Activated naive CD8-positive, alpha-beta T cell treated with anti-CD3 and anti-CD28 coated beads for 36 hours (primary cell): ENCODE results near the gene RSPO4. TPM values are rescaled to one million over a fixed set of nuclear protein-coding genes. Genes with fewer than 3 reads are reported as not detected.
"Not testable (repeated sequence)": the region's sequence is repeated elsewhere in the genome, so short reads cannot be mapped to it uniquely, and the experiment has no call there.

Experiments
- DNase-seq: peaks from one replicate; pipeline ENCODE4 v3.0.0; 2021
- H3K27ac Mint-ChIP-seq: one replicate; pipeline ENCODE4 v1.8.0; 2022; ENCODE audit warnings: mild to moderate bottlenecking, moderate library complexity, mixed read lengths
- H3K27me3 Mint-ChIP-seq: one replicate; pipeline ENCODE4 v1.8.0; 2022; ENCODE audit warnings: mild to moderate bottlenecking, mixed read lengths
- H3K36me3 Mint-ChIP-seq: one replicate; pipeline ENCODE4 v1.8.0; 2021; ENCODE audit warnings: mild to moderate bottlenecking, mixed read lengths
- H3K4me1 Mint-ChIP-seq: one replicate; pipeline ENCODE4 v1.8.0; 2021; ENCODE audit warnings: mixed read lengths
- H3K4me3 Mint-ChIP-seq: one replicate; pipeline ENCODE4 v1.8.0; 2022; ENCODE audit warnings: mild to moderate bottlenecking, moderate library complexity, mixed read lengths
- H3K9me3 Mint-ChIP-seq: one replicate; pipeline ENCODE4 v1.8.0; 2022; ENCODE audit warnings: mixed read lengths
- total RNA-seq, 2 experiments: library from RNA; stranded (reverse); gene quantifications; one replicate each; pipeline ENCODE4 v1.2.3, GENCODE V29; 2021

RSPO4 gene
- total RNA-seq, result not detected

GRCh38 chr20:1001911-1002681 is at the start of gene RSPO4:
Gene RSPO4, minus strand, starts transcription at chr20:1002311. Its CDS starts 147 bp downstream, at chr20:1002164.
- H3K27me3 Mint-ChIP-seq, result peaks cover 55% of the 10 kb centered on the region
- H3K4me1 Mint-ChIP-seq, result peaks cover 5% of the 10 kb centered on the region
- no peaks in the 10 kb centered on the region for H3K9me3 Mint-ChIP-seq
- H3K36me3 Mint-ChIP-seq, result no peaks in the 10 kb centered on the region
- peak; percentile 20 for DNase-seq
- peak within 1 kb of the TSS; percentile 72 for H3K4me3 Mint-ChIP-seq
- no peak within 1 kb of the TSS for H3K27ac Mint-ChIP-seq

GRCh38 chr20:1050440-1050839 is 48.3 kb upstream of the RSPO4 start:
- H3K27me3 Mint-ChIP-seq, result no peaks in the 10 kb centered on the region
- no peak for DNase-seq
- no peaks in the 10 kb centered on the region for H3K9me3 Mint-ChIP-seq
- H3K27ac Mint-ChIP-seq, result no peak overlapping the region
- peaks cover 2% of the 10 kb centered on the region for H3K36me3 Mint-ChIP-seq
- no peak overlapping the region for H3K4me3 Mint-ChIP-seq
- no peaks in the 10 kb centered on the region for H3K4me1 Mint-ChIP-seq

GRCh38 chr20:1045860-1046418 is 43.8 kb upstream of the RSPO4 start:
- no peak for DNase-seq
- H3K4me3 Mint-ChIP-seq, result no peak overlapping the region
- H3K27ac Mint-ChIP-seq, result no peak overlapping the region
- H3K9me3 Mint-ChIP-seq, result no peaks in the 10 kb centered on the region
- no peaks in the 10 kb centered on the region for H3K27me3 Mint-ChIP-seq
- H3K4me1 Mint-ChIP-seq, result no peaks in the 10 kb centered on the region
- peaks cover 2% of the 10 kb centered on the region for H3K36me3 Mint-ChIP-seq

- H3K27ac Mint-ChIP-seq, result no peak overlapping the region
- H3K9me3 Mint-ChIP-seq, result no peaks in the 10 kb centered on the region
- no peaks in the 10 kb centered on the region for H3K27me3 Mint-ChIP-seq
- no peaks in the 10 kb centered on the region for H3K4me1 Mint-ChIP-seq
- no peak for DNase-seq
- no peaks in the 10 kb centered on the region for H3K36me3 Mint-ChIP-seq
- no peak overlapping the region for H3K4me3 Mint-ChIP-seq
These were observed 39.8 kb upstream of the RSPO4 start for GRCh38 chr20:1041845-1042390.

GRCh38 chr20:1038205-1038604 is 36.1 kb upstream of the RSPO4 start:
- no peak overlapping the region for H3K27ac Mint-ChIP-seq
- no peaks in the 10 kb centered on the region for H3K9me3 Mint-ChIP-seq
- peaks cover 7% of the 10 kb centered on the region for H3K4me1 Mint-ChIP-seq
- H3K4me3 Mint-ChIP-seq, result no peak overlapping the region
- peaks cover 17% of the 10 kb centered on the region for H3K27me3 Mint-ChIP-seq
- no peaks in the 10 kb centered on the region for H3K36me3 Mint-ChIP-seq
- no peak for DNase-seq

GRCh38 chr20:1037039-1037438 is 34.9 kb upstream of the RSPO4 start:
- Mint-ChIP-seq H3K4me3 (no peak overlapping the region), H3K9me3 (no peaks in the 10 kb centered on the region), H3K36me3 (no peaks in the 10 kb centered on the region), H3K27me3 (peaks cover 18% of the 10 kb centered on the region), H3K27ac (no peak overlapping the region), H3K4me1 (peaks cover 7% of the 10 kb centered on the region)
- DNase-seq, result no peak

GRCh38 chr20:1035466-1035865 is 33.4 kb upstream of the RSPO4 start:
- no peak overlapping the region for H3K4me3 Mint-ChIP-seq
- H3K4me1 Mint-ChIP-seq, result peaks cover 7% of the 10 kb centered on the region
- no peaks in the 10 kb centered on the region for H3K36me3 Mint-ChIP-seq
- H3K27me3 Mint-ChIP-seq, result peaks cover 18% of the 10 kb centered on the region
- H3K27ac Mint-ChIP-seq, result no peak overlapping the region
- no peaks in the 10 kb centered on the region for H3K9me3 Mint-ChIP-seq
- DNase-seq, result no peak

GRCh38 chr20:1034415-1034789 is 32.3 kb upstream of the RSPO4 start:
- no peak for DNase-seq
- H3K4me3 Mint-ChIP-seq, result no peak overlapping the region
- peaks cover 23% of the 10 kb centered on the region for H3K27me3 Mint-ChIP-seq
- H3K4me1 Mint-ChIP-seq, result peaks cover 7% of the 10 kb centered on the region
- no peak overlapping the region for H3K27ac Mint-ChIP-seq
- no peaks in the 10 kb centered on the region for H3K9me3 Mint-ChIP-seq
- H3K36me3 Mint-ChIP-seq, result no peaks in the 10 kb centered on the region

GRCh38 chr20:1033751-1034414 is 31.8 kb upstream of the RSPO4 start:
- Mint-ChIP-seq H3K9me3 (no peaks in the 10 kb centered on the region), H3K4me1 (peaks cover 7% of the 10 kb centered on the region), H3K27me3 (peaks cover 23% of the 10 kb centered on the region), H3K36me3 (no peaks in the 10 kb centered on the region), H3K27ac (no peak overlapping the region), H3K4me3 (no peak overlapping the region)
- peak; percentile 22 for DNase-seq

- DNase-seq, result no peak
- Mint-ChIP-seq H3K9me3 (no peaks in the 10 kb centered on the region), H3K4me1 (peaks cover 7% of the 10 kb centered on the region), H3K36me3 (no peaks in the 10 kb centered on the region), H3K27me3 (peaks cover 21% of the 10 kb centered on the region), H3K4me3 (no peak overlapping the region), H3K27ac (no peak overlapping the region)
These were observed 27.9 kb upstream of the RSPO4 start for GRCh38 chr20:1029980-1030379.

GRCh38 chr20:1026214-1026613 is 24.1 kb upstream of the RSPO4 start:
- H3K4me1 Mint-ChIP-seq, DNase-seq, H3K27me3 Mint-ChIP-seq, H3K36me3 Mint-ChIP-seq, H3K27ac Mint-ChIP-seq, H3K4me3 Mint-ChIP-seq, H3K9me3 Mint-ChIP-seq: not testable (repeated sequence)

GRCh38 chr20:1022871-1023270 is 20.8 kb upstream of the RSPO4 start:
- Mint-ChIP-seq H3K27me3 (peaks cover 3% of the 10 kb centered on the region), H3K4me1 (no peaks in the 10 kb centered on the region), H3K9me3 (no peaks in the 10 kb centered on the region), H3K27ac (no peak overlapping the region), H3K4me3 (no peak overlapping the region), H3K36me3 (peaks cover 1% of the 10 kb centered on the region)
- DNase-seq, result no peak

- Mint-ChIP-seq H3K36me3 (peaks cover 1% of the 10 kb centered on the region), H3K4me1 (no peaks in the 10 kb centered on the region), H3K4me3 (no peak overlapping the region), H3K27ac (no peak overlapping the region), H3K9me3 (no peaks in the 10 kb centered on the region), H3K27me3 (peaks cover 3% of the 10 kb centered on the region)
- DNase-seq, result no peak
These were observed 18.5 kb upstream of the RSPO4 start for GRCh38 chr20:1020614-1021013.

- H3K9me3 Mint-ChIP-seq, result no peaks in the 10 kb centered on the region
- H3K27ac Mint-ChIP-seq, result no peak overlapping the region
- peaks cover 1% of the 10 kb centered on the region for H3K36me3 Mint-ChIP-seq
- H3K27me3 Mint-ChIP-seq, result peaks cover 3% of the 10 kb centered on the region
- H3K4me1 Mint-ChIP-seq, result no peaks in the 10 kb centered on the region
- no peak overlapping the region for H3K4me3 Mint-ChIP-seq
- DNase-seq, result no peak
These were observed 17.2 kb upstream of the RSPO4 start for GRCh38 chr20:1019344-1019743.

GRCh38 chr20:1017677-1018076 is 15.6 kb upstream of the RSPO4 start:
- Mint-ChIP-seq H3K9me3 (no peaks in the 10 kb centered on the region), H3K36me3 (peaks cover 1% of the 10 kb centered on the region), H3K4me3 (no peak overlapping the region), H3K27ac (no peak overlapping the region), H3K4me1 (no peaks in the 10 kb centered on the region), H3K27me3 (no peaks in the 10 kb centered on the region)
- no peak for DNase-seq
